ENCODE results near the gene GPC1.

DNA sequence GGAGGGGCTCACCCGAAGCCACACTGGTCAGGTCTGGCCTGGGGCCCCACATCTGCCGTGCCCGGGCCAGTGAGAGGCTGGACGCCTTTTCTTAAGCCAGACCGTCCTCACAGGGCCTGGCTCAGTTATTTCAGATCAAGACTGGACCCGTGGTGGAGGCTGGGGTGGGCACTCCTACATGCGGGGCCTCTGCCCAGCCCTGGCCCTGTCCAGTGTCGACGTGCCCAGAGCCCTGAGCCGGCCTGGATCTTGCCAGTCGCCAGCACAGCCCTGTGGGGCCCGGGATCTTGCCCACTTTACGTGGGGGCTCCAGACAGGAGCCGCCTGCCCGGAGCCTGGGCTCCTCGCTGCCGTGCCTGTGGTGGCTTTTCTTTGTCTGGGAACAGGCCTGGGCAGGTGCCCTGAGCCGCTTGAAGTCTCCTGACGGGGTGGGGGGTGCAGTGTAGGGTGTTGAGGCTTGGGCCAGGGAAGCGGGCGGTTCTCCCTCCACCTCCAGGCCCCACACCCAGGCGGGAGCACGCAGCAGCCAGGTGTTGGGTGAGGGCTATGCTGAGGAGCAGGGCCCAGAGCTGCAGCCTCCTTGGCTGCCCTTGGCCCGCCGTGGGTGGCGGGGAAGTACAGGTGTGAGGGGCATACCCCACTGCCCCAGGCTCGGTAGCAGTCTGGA lies 6.0 kb downstream of the GPC1 start:
- TF ChIP-seq CTCF (IDR thresholded peaks at IDR 0.05 in 4 of 5, conservative IDR thresholded peaks at IDR 0.05 in 1 of 5): no peak
- no peak for TF ChIP-seq POLR2A (IDR thresholded peaks at IDR 0.05)
